Fibroblast of lung (primary cell): Measurements from ENCODE around the gene HMX1. TPM values are rescaled to one million over a fixed set of nuclear protein-coding genes. Genes with fewer than 3 reads are reported as not detected.

Experiments
- DNase-seq, 2 donors: peaks; one replicate each; pipeline versions ENCODE4 v3.0.0 to v3.0.0-alpha.2; 2010; ENCODE audit warnings: low read depth in 2 of 2
- H2AFZ ChIP-seq: 2 replicates; pipeline ENCODE4 v1.5.1; 2012; ENCODE audit warnings: low read length, control low read depth, inconsistent platforms
- H3K27ac ChIP-seq: 2 replicates; pipeline ENCODE4 v1.5.1; 2011; ENCODE audit warnings: low read length, control low read depth; ENCODE audit not compliant: insufficient read depth
- H3K27me3 ChIP-seq: 2 replicates; pipeline ENCODE4 v1.5.1; 2011; ENCODE audit warnings: mild to moderate bottlenecking, low read length; ENCODE audit not compliant: control insufficient read depth, insufficient read depth
- H3K36me3 ChIP-seq: 2 replicates; pipeline ENCODE4 v1.5.1; 2011; ENCODE audit warnings: low read length; ENCODE audit not compliant: control insufficient read depth, insufficient read depth
- H3K4me1 ChIP-seq: 2 replicates; pipeline ENCODE4 v1.5.1; 2011; ENCODE audit warnings: low read length; ENCODE audit not compliant: control insufficient read depth, insufficient read depth; ENCODE audit errors: extremely low read depth
- H3K4me2 ChIP-seq: 2 replicates; pipeline ENCODE4 v1.5.1; 2011; ENCODE audit warnings: low read length, control low read depth; ENCODE audit not compliant: insufficient read depth; ENCODE audit errors: extremely low read depth
- H3K4me3 ChIP-seq, 4 experiments: fragments of 200-600 bp in 1 of 4; sonication (generic) in 1 of 4; replicated peaks in 1 of 4; 2 replicates each; pipeline ENCODE4 v1.5.1; 2011 to 2016; ENCODE audit warnings: low read length in 4 of 4, low read depth in 3 of 4, mild to moderate bottlenecking in 3 of 4, control low read depth in 2 of 4, inconsistent platforms in 1 of 4, mixed read lengths in 1 of 4; ENCODE audit not compliant: insufficient read depth in 1 of 4; ENCODE audit errors: control extremely low read depth in 1 of 4
- H3K79me2 ChIP-seq: 2 replicates; pipeline ENCODE4 v1.5.1; 2012; ENCODE audit warnings: mild to moderate bottlenecking, low read length, inconsistent platforms; ENCODE audit not compliant: control insufficient read depth, insufficient read depth
- H3K9ac ChIP-seq: 2 replicates; pipeline ENCODE4 v1.5.1; 2011; ENCODE audit warnings: mild to moderate bottlenecking, low read length, control low read depth; ENCODE audit not compliant: insufficient read depth
- H3K9me3 ChIP-seq: 2 replicates; pipeline ENCODE4 v1.5.1; 2012; ENCODE audit warnings: low read depth, low read length; ENCODE audit not compliant: control insufficient read depth, insufficient read depth
- H4K20me1 ChIP-seq: 2 replicates; pipeline ENCODE4 v1.5.1; 2011; ENCODE audit warnings: low read length; ENCODE audit not compliant: control insufficient read depth, insufficient read depth; ENCODE audit errors: extremely low read depth
- EZH2 ChIP-seq: IDR thresholded peaks from 2 replicates; pipeline ENCODE4 v1.5.1; 2012; ENCODE audit warnings: low read length, control low read depth, mild to moderate bottlenecking; ENCODE audit errors: missing control alignments
- polyA plus RNA-seq, 2 donors: library from polyadenylated mRNA; depleted of rRNA in 1 of 2; stranded (reverse) in 1 of 2; unstranded in 1 of 2; fragments of >200 nt; gene quantifications; 2 replicates each; pipeline ENCODE4 v1.2.1, GENCODE V29; 2011 to 2012; ENCODE audit warnings: missing spikeins in 1 of 2
- total RNA-seq: library from RNA; depleted of rRNA; stranded (reverse); fragments of >200 nt; gene quantifications from 2 replicates; pipeline ENCODE4 v1.2.1, GENCODE V29; 2014
- TF ChIP-seq, protein P1 (sequence below), 2 donors: IDR thresholded peaks in 1 of 2; conservative IDR thresholded peaks in 1 of 2; 1 replicate in 1 of 2; 2 replicates in 1 of 2; pipeline ENCODE4 v1.5.1; 2011 to 2012; ENCODE audit warnings: low read length in 2 of 2, control low read depth in 1 of 2, inconsistent platforms in 1 of 2, low read depth in 1 of 2, mild to moderate bottlenecking in 1 of 2

Gene HMX1
- total and polyA plus RNA-seq, 2 donors (not counting 1 experiment from before 2014, with no cell fraction given) = not detected

DNA sequence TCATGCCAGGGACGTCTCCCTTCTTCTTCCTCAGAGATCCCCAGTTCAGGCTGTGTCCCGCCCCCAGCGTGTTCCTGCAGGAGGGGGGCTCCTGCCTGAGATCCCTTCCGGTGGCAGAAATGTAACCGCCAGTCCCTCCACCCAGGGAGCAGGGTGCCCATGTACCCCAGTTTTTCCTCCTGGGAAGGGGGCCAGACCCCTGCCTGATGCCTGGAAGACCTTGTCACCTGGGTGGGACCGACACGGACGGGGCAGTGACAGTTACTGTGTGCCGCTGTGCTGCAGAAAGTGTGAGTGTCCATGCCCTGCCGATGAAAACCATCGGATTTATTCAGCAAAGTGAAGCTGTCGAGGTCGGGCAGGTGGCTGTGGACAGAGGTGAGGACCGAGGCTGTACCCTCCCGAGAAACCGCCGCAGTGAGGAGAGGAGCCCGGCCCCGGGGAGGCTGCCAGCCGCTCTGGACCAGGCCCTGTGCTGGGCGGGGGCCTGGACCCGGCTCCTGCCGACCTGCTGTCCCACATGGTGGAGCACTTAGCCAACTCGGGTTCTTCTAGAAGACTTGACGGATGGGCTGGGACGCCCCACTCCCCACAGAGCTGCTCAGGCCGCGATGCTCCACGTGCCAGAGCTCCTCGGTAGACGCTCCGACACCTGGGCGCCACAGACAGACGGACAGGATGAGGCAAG is 36.7 kb upstream of the HMX1 start:
- H3K79me2 ChIP-seq = no peaks in the 10 kb centered on the region
- no peaks in the 10 kb centered on the region for H4K20me1 ChIP-seq
- H3K27me3 ChIP-seq = no peaks in the 10 kb centered on the region
- no peaks in the 10 kb centered on the region for H3K4me1 ChIP-seq
- no peak overlapping the region for H3K4me2 ChIP-seq
- no peak overlapping the region for H2AFZ ChIP-seq
- H3K9me3 ChIP-seq = no peaks in the 10 kb centered on the region
- H3K36me3 ChIP-seq = no peaks in the 10 kb centered on the region
- TF ChIP-seq EZH2 = no peak
- TF ChIP-seq, protein P1, sequence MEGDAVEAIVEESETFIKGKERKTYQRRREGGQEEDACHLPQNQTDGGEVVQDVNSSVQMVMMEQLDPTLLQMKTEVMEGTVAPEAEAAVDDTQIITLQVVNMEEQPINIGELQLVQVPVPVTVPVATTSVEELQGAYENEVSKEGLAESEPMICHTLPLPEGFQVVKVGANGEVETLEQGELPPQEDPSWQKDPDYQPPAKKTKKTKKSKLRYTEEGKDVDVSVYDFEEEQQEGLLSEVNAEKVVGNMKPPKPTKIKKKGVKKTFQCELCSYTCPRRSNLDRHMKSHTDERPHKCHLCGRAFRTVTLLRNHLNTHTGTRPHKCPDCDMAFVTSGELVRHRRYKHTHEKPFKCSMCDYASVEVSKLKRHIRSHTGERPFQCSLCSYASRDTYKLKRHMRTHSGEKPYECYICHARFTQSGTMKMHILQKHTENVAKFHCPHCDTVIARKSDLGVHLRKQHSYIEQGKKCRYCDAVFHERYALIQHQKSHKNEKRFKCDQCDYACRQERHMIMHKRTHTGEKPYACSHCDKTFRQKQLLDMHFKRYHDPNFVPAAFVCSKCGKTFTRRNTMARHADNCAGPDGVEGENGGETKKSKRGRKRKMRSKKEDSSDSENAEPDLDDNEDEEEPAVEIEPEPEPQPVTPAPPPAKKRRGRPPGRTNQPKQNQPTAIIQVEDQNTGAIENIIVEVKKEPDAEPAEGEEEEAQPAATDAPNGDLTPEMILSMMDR (conservative IDR thresholded peaks at IDR 0.05 in 1 of 2, IDR thresholded peaks at IDR 0.05 in 1 of 2; ENCODE audit: low read depth in 1 of 2, low read length in 2 of 2) = no peak
- no peak overlapping the region for H3K4me3 ChIP-seq
- no peak for DNase-seq
- H3K27ac ChIP-seq = no peak overlapping the region
- no peak overlapping the region for H3K9ac ChIP-seq

DNA sequence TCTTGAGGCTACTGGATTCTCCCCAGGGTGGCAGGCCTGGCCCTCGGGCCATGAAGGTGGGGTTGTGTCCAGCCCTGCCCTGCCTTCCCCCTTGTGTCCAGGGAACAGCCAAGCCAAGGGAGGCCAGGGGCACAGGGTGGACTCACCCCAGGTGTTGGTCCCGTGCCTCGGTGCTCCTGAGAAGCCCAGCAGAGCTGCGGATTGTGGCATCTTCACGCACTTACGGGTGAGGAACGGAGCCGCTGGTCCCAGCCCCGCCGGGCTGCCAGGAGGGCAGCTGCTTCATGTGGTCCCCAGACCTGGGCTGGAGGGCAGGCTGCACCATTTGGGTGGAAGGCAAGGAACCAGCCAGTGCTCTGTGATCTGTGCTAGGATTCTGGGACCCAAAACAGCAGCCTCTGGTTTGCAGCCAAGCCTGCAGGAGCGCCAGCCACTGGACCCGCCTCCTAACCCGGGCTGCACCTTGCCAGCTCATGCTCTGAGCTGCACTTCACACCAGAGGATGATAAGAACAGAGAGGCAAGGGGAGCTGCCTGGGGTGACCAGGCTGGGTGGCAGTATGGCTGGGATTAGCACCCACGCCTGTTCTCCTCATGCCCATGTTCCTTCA is 36.1 kb upstream of the HMX1 start:
- no peaks in the 10 kb centered on the region for H3K9me3 ChIP-seq
- H3K4me1 ChIP-seq = no peaks in the 10 kb centered on the region
- H3K36me3 ChIP-seq = no peaks in the 10 kb centered on the region
- no peak overlapping the region for H3K9ac ChIP-seq
- TF ChIP-seq, protein P1 (conservative IDR thresholded peaks at IDR 0.05 in 1 of 2, IDR thresholded peaks at IDR 0.05 in 1 of 2; ENCODE audit: low read depth in 1 of 2, low read length in 2 of 2) = no peak
- no peak for TF ChIP-seq EZH2
- no peaks in the 10 kb centered on the region for H4K20me1 ChIP-seq
- H2AFZ ChIP-seq = no peak overlapping the region
- no peak overlapping the region for H3K27ac ChIP-seq
- no peak overlapping the region for H3K4me2 ChIP-seq
- no peak overlapping the region for H3K4me3 ChIP-seq
- H3K79me2 ChIP-seq = no peaks in the 10 kb centered on the region
- DNase-seq = no peak
- no peaks in the 10 kb centered on the region for H3K27me3 ChIP-seq

DNA sequence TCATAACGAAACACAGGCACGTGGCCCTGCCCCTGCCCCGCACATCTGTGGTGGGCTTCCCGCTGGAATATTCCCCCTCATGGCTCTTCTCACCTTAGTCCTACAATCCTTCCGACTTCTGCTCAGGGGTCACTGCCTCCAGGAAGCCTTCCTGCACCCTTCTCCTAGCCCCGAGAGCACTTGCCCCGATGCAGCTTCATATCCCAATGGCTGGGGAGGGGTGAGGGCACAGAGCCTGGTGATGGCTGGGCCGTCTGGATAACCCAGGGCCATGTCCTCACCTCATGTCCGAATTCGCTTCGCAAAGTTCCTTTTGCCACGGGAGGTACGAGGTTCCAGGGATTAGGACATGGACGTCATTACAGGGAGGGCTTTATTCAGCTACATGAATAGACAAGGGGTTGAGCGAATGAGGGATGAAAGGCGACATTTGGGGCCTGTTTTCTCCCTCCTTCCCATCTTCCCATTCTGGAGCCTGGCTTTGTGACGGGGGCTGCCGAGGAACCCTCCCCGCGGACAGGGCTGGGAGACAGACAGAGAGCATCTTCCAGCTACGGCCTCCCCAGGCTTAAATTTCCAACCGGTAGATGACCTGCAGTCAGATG is 35.5 kb upstream of the HMX1 start:
- Histone ChIP-seq H3K4me3 (no peak overlapping the region), H3K27me3 (no peaks in the 10 kb centered on the region), H3K4me2 (no peak overlapping the region), H3K79me2 (no peaks in the 10 kb centered on the region), H3K27ac (no peak overlapping the region), H3K4me1 (no peaks in the 10 kb centered on the region), H3K36me3 (no peaks in the 10 kb centered on the region), H3K9me3 (no peaks in the 10 kb centered on the region), H2AFZ (no peak overlapping the region), H4K20me1 (no peaks in the 10 kb centered on the region), H3K9ac (no peak overlapping the region)
- TF ChIP-seq, protein P1 (conservative IDR thresholded peaks at IDR 0.05 in 1 of 2, IDR thresholded peaks at IDR 0.05 in 1 of 2; ENCODE audit: low read depth in 1 of 2, low read length in 2 of 2) = no peak
- no peak for TF ChIP-seq EZH2
- no peak for DNase-seq
